SKM-1 (cell line): ENCODE data around the gene ELANE.

Experiments
- DNase-seq: peaks from one replicate; lab custom pipeline; 2025; ENCODE audit not compliant: unreplicated experiment; lab: John Stamatoyannopoulos, UW

ELANE gene

GRCh38 chr19:861141-861755, 9.1 kb downstream of the ELANE start:
- no peak for DNase-seq

GRCh38 chr19:861756-862580, 9.9 kb downstream of the ELANE start:
- DNase-seq, result peak; percentile 54

- DNase-seq, result no peak
These were observed 10.6 kb downstream of the ELANE start for GRCh38 chr19:862581-863314.

DNA sequence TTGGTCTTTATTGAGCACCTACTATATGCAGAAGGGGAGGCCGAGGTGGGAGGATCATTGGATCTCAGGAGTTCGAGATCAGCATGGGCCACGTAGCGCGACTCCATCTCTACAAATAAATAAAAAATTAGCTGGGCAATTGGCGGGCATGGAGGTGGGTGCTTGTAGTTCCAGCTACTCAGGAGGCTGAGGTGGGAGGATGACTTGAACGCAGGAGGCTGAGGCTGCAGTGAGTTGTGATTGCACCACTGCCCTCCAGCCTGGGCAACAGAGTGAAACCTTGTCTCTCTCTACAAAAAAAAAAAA, 11.2 kb downstream of the ELANE start:
- no peak for DNase-seq

- no peak for DNase-seq
These were observed 14.7 kb downstream of the ELANE start for GRCh38 chr19:866769-867300.

GRCh38 chr19:867301-867793, 15.2 kb downstream of the ELANE start:
- no peak for DNase-seq

- no peak for DNase-seq
These were observed 15.9 kb downstream of the ELANE start for GRCh38 chr19:867855-868457.

DNA sequence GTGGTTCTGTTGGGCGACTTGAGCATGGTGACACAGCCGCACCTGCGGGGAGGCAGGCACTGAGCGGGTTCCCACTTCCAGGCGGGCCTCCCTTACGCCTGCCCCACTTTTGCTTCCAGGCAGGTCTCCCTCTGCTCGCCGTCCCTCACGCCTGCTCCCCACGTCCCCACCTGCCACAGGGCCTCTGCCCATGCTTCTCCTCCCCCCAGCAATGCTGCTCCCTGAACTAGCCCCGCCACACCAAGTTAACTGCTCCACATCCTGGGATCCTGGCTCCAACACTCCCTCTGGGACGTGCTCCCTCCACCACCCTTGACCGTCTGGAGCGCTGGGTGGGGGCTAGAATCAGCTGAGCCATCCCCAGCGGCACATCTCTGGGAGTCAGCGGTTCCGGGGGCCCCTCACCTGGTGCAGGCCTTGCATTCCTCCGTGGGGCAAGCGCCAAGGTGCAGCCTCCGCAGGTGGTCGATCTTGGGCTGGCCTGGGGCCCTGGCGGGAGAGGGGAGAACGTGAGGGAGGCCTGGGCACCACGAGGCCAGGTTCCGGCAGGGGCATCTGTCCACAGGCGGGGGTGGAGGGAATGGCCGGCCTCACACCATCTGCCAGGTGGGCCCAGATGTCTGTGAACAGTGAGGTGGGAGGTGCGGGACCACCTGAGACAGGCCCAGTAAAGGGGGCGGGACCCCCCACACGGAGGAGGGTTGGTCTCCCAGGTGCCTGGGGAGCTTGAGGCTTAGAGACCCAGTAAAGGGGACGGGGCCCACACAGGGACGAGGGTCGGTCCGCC, 16.5 kb downstream of the ELANE start:
- no peak for DNase-seq

GRCh38 chr19:869245-870177, 17.4 kb downstream of the ELANE start:
- DNase-seq, result no peak

- DNase-seq, result no peak
These were observed 18.2 kb downstream of the ELANE start for GRCh38 chr19:870314-870713.

DNA sequence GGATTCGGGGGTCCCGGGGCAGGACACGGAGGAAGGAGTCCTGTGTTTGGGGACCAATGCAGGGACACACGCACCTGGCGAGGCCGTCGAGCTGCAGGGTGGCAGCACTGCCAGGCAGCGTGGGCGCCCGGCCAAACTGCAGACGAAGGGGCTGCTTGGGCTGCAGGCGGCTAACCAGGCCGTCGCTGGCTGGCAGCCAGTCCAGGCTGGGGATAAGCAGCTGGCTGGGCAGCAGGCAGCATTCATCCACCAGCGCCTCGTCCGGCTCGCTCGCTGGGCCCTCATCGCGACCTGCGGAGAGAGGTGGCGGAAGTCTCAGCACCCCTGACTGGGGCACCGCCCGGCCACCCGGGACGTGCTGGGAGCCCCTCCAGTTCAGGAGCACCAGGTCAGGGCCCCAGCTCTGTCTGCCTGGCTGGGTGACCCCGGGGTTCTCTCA, 18.9 kb downstream of the ELANE start:
- no peak for DNase-seq

- DNase-seq, result no peak
These were observed 19.6 kb downstream of the ELANE start for GRCh38 chr19:871446-872265.

GRCh38 chr19:872266-872951, 20.3 kb downstream of the ELANE start:
- DNase-seq, result no peak

DNA sequence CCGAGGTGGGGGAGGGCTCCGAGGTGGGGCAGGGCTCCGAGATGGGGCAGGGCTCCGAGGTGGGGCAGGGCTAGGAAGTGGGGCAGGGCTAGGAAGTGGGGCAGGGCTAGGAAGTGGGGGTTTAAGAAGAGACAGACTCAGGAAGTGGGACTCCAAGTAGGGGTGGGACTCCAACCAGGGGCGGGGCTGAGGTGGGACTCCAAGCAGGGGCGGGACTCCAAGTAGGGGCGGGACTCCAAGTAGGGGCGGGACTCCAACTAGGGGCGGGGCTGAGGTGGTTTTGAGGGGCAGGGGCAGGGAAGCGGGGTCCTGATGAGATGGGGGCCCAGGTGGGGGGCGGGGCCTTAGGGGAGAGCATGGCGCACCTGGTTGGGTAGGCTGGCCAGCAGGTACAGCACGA, 21.0 kb downstream of the ELANE start:
- no peak for DNase-seq

GRCh38 chr19:873561-874041, 21.5 kb downstream of the ELANE start:
- DNase-seq, result no peak

DNA sequence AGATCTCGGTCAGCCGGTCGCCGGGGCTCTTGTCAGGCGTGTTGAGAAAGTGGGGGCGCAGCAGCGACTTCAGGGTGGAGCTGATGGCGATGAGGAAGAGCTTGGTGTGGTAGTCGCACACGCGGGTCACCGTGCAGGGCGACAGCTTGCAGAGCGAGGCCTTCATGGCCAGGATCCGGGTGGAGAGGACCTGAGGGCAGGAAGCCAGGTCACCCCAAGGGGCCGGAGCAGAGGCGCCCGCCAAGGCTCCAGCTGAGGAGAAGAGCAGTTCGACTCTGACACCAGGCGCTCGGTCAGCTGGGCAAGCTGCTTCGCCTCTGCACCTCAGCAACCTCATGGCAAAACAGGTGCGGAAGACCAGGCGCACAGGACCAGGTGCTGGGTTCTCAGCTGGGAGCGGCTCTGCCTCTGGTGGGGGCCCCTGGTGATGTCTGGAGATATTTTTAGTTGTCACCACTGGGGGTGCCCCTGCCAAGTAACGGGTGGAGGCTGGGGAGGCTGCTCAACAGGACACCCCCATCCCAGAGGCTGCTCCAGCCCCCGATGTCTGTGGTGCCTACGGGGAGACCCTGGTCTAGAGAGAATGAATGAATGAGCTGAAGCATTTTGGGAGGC, 23.3 kb downstream of the ELANE start:
- DNase-seq, result no peak

- no peak for DNase-seq
These were observed 24.0 kb downstream of the ELANE start for GRCh38 chr19:876089-876488.
